Epithelial cell of proximal tubule (primary cell): ENCODE data around the gene ADCK2. TPM values are rescaled to one million over a fixed set of nuclear protein-coding genes. Genes with fewer than 3 reads are reported as not detected.
"Not testable (repeated sequence)": the region's sequence is repeated elsewhere in the genome, so short reads cannot be mapped to it uniquely, and the experiment has no call there.

Experiments used
- DNase-seq: peaks from one replicate; pipeline ENCODE4 v3.0.0-alpha.2; 2011; ENCODE audit warnings: low read depth
- H3K4me3 ChIP-seq: 2 replicates; pipeline ENCODE4 v1.5.1; 2011; ENCODE audit warnings: low read depth, mild to moderate bottlenecking, low read length
- total RNA-seq: library from RNA; depleted of rRNA; stranded (reverse); fragments of >200 nt; gene quantifications from 2 replicates; pipeline ENCODE4 v1.2.3, GENCODE V29; 2015
- TF ChIP-seq, protein P1 (sequence below): conservative IDR thresholded peaks from 2 replicates; pipeline ENCODE4 v1.5.1; 2012; ENCODE audit warnings: low read depth, mild to moderate bottlenecking, low read length

ADCK2 gene
- total RNA-seq, 1 donor from 2014 or later, result 36.8 TPM

DNA sequence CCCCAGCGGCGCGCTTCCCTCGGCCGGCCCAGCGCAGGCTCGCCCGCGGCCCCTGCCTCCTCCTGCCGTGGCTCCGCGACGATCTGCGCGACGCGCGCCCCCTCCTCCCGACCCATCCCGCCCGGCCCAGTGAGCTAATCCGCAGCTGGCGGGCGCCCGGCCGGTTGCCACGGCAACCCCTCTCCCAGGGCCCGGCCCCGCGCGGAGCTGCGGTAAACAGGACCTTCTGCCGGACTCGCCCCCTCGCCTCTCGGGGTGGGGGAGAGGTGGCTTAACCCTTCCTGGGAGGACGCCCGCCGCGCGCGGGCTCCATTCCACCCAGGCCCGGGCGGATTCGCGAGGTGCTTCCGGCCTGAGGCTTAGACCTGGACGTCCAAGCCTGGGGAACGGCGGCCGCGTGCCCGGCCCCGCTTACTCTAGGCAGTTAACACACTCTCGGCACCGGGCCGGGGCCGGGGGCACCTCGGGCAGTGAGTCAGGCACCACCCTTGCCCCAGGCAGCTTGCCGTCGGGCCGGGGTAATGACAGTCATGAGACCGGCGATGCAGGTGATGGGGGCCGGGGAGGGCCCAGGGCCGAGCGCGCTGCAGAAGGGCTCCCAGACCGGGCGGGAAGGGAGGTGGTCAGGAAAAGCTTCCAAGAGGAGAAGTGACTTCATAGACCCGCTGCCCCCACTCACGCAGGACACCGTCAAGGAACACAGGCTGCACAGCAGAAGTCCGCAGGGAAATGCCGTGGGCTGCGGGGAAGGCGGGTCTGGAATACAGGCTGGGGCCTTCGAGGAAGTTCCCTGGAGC, 31.8 kb upstream of the ADCK2 start, which contains the start of gene DENND2A:
TSS of gene DENND2A (minus strand) at position 87 of the 797 bp plus-strand sequence. CDS start 38,416 bp downstream, outside the sequence.
- TF ChIP-seq, protein P1, sequence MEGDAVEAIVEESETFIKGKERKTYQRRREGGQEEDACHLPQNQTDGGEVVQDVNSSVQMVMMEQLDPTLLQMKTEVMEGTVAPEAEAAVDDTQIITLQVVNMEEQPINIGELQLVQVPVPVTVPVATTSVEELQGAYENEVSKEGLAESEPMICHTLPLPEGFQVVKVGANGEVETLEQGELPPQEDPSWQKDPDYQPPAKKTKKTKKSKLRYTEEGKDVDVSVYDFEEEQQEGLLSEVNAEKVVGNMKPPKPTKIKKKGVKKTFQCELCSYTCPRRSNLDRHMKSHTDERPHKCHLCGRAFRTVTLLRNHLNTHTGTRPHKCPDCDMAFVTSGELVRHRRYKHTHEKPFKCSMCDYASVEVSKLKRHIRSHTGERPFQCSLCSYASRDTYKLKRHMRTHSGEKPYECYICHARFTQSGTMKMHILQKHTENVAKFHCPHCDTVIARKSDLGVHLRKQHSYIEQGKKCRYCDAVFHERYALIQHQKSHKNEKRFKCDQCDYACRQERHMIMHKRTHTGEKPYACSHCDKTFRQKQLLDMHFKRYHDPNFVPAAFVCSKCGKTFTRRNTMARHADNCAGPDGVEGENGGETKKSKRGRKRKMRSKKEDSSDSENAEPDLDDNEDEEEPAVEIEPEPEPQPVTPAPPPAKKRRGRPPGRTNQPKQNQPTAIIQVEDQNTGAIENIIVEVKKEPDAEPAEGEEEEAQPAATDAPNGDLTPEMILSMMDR, result no peak
- no peak for DNase-seq
- peak within 1 kb of the TSS; percentile 64 for H3K4me3 ChIP-seq

DNA sequence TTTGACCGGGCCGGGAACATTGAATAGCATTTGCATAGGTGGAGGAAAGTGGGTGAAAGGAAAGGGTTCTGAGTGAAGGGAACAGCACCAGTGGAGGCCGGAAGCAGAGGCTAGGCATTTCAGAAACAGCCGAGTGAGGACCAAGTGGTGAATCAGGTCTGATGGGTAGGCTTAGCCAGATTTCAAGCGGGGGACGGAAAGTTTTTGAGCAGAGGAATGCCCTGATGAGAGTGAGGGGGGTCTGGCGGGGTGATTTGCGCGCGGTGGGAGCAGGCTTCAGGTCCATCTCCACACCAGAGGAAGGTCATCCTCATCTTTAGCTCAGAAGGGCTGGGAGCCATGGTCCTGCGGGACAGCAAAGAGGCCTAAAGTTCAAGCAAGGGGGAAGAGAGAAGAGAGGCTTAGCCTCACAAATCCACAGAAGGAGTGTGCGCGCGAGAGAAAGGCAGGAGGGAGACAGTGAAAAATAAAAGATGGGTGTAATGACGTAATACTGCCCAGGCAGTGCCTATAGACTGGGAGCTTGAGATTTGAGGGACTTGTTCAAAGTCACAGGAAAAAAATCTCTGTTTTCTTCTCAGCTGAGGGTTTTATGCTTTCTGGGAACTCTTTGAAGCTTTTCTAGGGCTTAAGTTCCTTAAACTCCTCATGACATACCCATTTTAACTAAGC, 31.1 kb upstream of the ADCK2 start:
- TF ChIP-seq, protein P1, result no peak
- DNase-seq, result no peak
- peak overlapping the region; percentile 54 for H3K4me3 ChIP-seq

DNA sequence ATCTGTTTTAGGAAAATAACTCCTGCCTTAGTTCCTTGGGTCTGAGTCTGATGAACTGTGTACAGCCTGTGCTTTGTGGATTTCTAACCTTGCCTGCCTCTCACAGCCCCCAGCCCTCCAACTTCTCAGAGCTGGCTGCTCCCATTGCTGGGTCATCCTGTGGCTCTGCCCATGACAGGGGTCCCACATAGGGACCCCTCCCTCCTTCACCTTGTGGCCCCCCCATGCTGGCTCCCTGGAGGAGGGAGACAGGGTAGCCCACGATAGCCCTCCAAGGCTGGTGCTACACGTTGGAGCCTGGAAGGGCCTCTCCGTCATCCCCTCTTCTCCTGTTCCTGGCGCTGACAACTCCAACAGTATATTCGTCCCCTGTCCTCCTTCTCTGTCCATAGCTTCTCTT, 29.3 kb upstream of the ADCK2 start:
- DNase-seq, result no peak
- H3K4me3 ChIP-seq, result no peak overlapping the region
- TF ChIP-seq, protein P1, result no peak

DNA sequence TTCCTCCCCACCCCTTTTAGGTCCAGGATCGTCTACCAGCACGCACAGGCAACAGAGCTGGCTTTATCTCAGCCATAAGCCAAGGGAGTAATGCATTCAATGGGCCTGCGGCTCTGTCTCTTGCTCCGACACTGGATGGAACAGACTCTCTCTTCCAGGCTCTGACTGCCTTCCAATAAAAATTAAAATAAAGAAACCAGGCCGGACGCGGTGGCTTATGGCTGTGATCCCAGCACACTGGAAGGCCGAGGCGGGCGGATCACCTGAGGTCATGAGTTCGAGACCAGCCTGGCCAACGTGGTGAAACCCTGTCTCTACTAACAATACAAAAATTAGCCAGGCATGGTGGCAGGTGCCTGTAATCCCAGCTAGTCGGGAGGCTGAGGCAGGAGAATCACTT, 28.0 kb upstream of the ADCK2 start:
- H3K4me3 ChIP-seq, DNase-seq: not testable (repeated sequence)

DNA sequence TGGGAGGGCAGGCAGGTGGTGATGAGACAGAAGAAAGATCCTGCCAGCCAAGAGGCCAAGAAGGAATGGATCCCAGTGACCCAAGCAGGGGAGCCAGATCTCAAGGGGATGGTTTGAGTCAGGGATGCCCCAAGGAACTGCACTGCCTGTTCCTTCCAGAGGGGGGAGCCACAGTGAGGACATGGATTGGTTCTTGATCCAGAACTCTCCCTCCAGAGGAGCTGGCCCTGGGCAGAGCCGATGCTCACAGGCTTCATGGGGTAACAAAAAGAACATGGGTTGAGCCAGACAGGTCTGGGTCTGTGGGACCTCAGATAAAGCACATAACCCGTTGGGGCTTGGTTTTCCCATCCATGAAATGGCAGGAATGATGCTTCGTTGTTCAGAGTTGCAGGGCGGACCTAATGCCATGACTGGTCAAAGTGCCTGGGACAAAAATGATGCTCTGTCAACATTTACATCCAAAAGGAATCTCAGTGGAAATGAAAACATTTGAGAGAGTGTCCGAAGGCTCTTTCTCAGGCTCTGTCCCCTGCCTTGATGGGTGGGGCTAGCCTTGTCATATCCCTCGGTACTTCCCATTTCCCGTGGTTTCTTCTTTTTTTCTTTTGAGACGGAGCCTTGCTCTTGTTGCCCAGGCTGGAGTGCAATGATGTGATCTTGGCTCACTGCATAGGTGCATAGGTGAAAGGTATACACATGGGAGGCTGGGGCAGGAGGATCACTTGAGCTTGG, 27.4 kb upstream of the ADCK2 start:
- H3K4me3 ChIP-seq, result no peak overlapping the region
- no peak for DNase-seq
- TF ChIP-seq, protein P1, result peak; percentile 51

DNA sequence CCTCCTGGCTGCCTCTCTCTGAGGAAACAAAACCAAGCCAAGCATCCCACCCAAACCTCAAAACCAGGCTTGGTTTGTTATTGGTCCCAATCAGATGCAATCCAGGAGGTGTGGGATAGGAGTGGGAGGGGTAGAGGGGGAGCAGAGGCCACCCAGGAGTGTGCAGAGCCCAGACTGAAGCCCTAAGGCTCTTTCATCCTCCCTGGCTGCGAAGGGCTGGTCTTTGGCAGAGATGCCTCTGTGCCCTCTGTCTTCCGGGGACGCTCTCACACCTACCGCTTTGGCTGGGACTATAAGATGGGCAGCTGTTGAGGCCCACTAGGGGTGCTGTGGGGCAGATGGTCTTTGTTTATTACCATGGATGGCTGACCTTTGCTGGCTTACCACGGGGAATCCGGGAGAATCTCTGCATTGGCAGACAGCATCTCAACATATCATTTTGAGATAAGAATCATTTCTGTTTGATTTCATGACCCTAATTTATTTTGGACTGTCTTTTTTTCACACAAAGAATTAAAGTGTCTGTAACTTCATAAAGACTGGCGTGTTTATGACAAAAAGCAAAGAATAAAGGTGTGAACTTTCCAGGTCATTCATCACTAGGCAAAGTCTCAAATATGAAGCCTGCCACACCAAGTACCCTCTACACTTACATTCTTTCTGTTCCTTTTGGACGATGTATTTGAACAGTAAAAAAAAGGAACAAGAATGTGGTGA, 25.7 kb upstream of the ADCK2 start:
- H3K4me3 ChIP-seq, result no peak overlapping the region
- no peak for DNase-seq
- TF ChIP-seq, protein P1, result peak; percentile 77
